Neural cell (in vitro differentiated cells): ENCODE data around the gene DLGAP4. TPM values are rescaled to one million over a fixed set of nuclear protein-coding genes. Genes with fewer than 3 reads are reported as not detected.

Experiments
- H2AFZ ChIP-seq: fragments of 200-600, 300-800 bp; sonication (generic), shearing (Covaris generic); 2 replicates; pipeline ENCODE4 v1.6.0; 2014; ENCODE audit warnings: low read depth, mild to moderate bottlenecking, antibody characterized with exemption, low read length, moderate library complexity
- H3F3A ChIP-seq: fragments of 200-600 bp; shearing (Covaris generic); 2 replicates; pipeline ENCODE4 v1.6.1; 2016; ENCODE audit warnings: mild to moderate bottlenecking, moderate library complexity, mixed read lengths, antibody characterized with exemption, low read length; ENCODE audit not compliant: insufficient read depth, poor library complexity, severe bottlenecking
- H3K27ac ChIP-seq: fragments of 200-600, 300-800 bp; sonication (generic), shearing (Covaris generic); 2 replicates; pipeline ENCODE4 v1.5.1; 2014; ENCODE audit warnings: mild to moderate bottlenecking, low read length, moderate library complexity
- H3K27me3 ChIP-seq: fragments of 300-800, 200-600 bp; sonication (generic), shearing (Covaris generic); 2 replicates; pipeline ENCODE4 v1.6.0; 2014; ENCODE audit warnings: mild to moderate bottlenecking, low read depth, low read length, moderate library complexity; ENCODE audit not compliant: insufficient read depth
- H3K36me3 ChIP-seq: fragments of 300-800, 200-600 bp; sonication (generic), shearing (Covaris generic); 2 replicates; pipeline ENCODE4 v1.5.1; 2014; ENCODE audit warnings: mild to moderate bottlenecking, antibody characterized with exemption, low read length, moderate library complexity; ENCODE audit not compliant: insufficient read depth
- H3K4me2 ChIP-seq: fragments of 300-800, 200-600 bp; sonication (generic), shearing (Covaris generic); 2 replicates; pipeline ENCODE4 v1.6.0; 2014; ENCODE audit warnings: mild to moderate bottlenecking, low read length
- H3K4me3 ChIP-seq: fragments of 300-800, 200-600 bp; sonication (generic), shearing (Covaris generic); 2 replicates; pipeline ENCODE4 v1.5.1; 2014; ENCODE audit warnings: mild to moderate bottlenecking, low read length, moderate library complexity
- H3K79me2 ChIP-seq: fragments of 200-600 bp; shearing (Covaris generic); replicated peaks from 2 replicates; pipeline ENCODE4 v1.6.0; 2014; ENCODE audit warnings: mild to moderate bottlenecking, low read length, moderate library complexity; ENCODE audit not compliant: insufficient read depth
- H3K9ac ChIP-seq: fragments of 300-800, 200-600 bp; sonication (generic), shearing (Covaris generic); 2 replicates; pipeline ENCODE4 v1.6.1; 2016; ENCODE audit warnings: mild to moderate bottlenecking, low read length, mixed read lengths
- H3K9me2 ChIP-seq: fragments of 200-600 bp; shearing (Covaris generic); 2 replicates; pipeline ENCODE4 v1.6.1; 2016; ENCODE audit warnings: mild to moderate bottlenecking, low read length, mixed read lengths; ENCODE audit not compliant: insufficient read depth
- H3K9me3 ChIP-seq: fragments of 200-600, 300-800 bp; sonication (generic), shearing (Covaris generic); 2 replicates; pipeline ENCODE4 v1.6.1; 2016; ENCODE audit warnings: mild to moderate bottlenecking, mixed run types, low read length, moderate library complexity, mixed read lengths
- H4K20me1 ChIP-seq: fragments of 200-600 bp; shearing (Covaris generic); 2 replicates; pipeline ENCODE4 v1.6.1; 2016; ENCODE audit warnings: mild to moderate bottlenecking, mixed run types; ENCODE audit not compliant: insufficient read depth
- EP300 ChIP-seq: fragments of 450-650 bp; conservative IDR thresholded peaks from 2 replicates; pipeline ENCODE4 v1.6.1; 2014; ENCODE audit warnings: antibody characterized with exemption, mild to moderate bottlenecking, moderate library complexity; ENCODE audit not compliant: poor library complexity, severe bottlenecking
- EZH2 ChIP-seq: fragments of 200-600, 300-800 bp; shearing (Covaris generic), sonication (generic); IDR thresholded peaks from 2 replicates; pipeline ENCODE4 v1.6.1; 2014; ENCODE audit warnings: antibody characterized with exemption, low read length, borderline replicate concordance, mild to moderate bottlenecking; ENCODE audit not compliant: insufficient read depth, poor library complexity, severe bottlenecking
- MXI1 ChIP-seq: fragments of 450-650 bp; conservative IDR thresholded peaks from 2 replicates; pipeline ENCODE4 v1.6.1; 2014; ENCODE audit warnings: antibody characterized with exemption, mild to moderate bottlenecking; ENCODE audit not compliant: poor library complexity, severe bottlenecking
- POLR2AphosphoS5 ChIP-seq: IDR thresholded peaks from 2 replicates; pipeline ENCODE4 v1.6.1; 2012
- RAD21 ChIP-seq: fragments of 450-650 bp; conservative IDR thresholded peaks from 2 replicates; pipeline ENCODE4 v1.6.1; 2014; ENCODE audit warnings: antibody characterized with exemption, mild to moderate bottlenecking, moderate library complexity
- SMC3 ChIP-seq: fragments of 450-650 bp; conservative IDR thresholded peaks from 2 replicates; pipeline ENCODE4 v1.6.1; 2014; ENCODE audit warnings: antibody characterized with exemption, mild to moderate bottlenecking, moderate library complexity; ENCODE audit not compliant: poor library complexity
- TAF1 ChIP-seq: IDR thresholded peaks from 2 replicates; pipeline ENCODE4 v1.6.1; 2012; ENCODE audit warnings: low read depth
- polyA plus RNA-seq: library from polyadenylated mRNA; depleted of rRNA; stranded (reverse); fragments of >200 nt; gene quantifications from 2 replicates; pipeline ENCODE4 v1.2.3, GENCODE V29; 2014
- TF ChIP-seq, protein P1 (sequence below): IDR thresholded peaks from 2 replicates; pipeline ENCODE4 v1.6.1; 2012; ENCODE audit warnings: borderline replicate concordance
- TF ChIP-seq, protein P2 (sequence below): fragments of 450-650 bp; IDR thresholded peaks from 2 replicates; pipeline ENCODE4 v1.5.1; 2014; ENCODE audit warnings: antibody characterized with exemption, mild to moderate bottlenecking, moderate library complexity; ENCODE audit not compliant: poor library complexity, severe bottlenecking

The DLGAP4 gene
- polyA plus RNA-seq, 1 donor from 2014 or later = 31.2 TPM

DNA sequence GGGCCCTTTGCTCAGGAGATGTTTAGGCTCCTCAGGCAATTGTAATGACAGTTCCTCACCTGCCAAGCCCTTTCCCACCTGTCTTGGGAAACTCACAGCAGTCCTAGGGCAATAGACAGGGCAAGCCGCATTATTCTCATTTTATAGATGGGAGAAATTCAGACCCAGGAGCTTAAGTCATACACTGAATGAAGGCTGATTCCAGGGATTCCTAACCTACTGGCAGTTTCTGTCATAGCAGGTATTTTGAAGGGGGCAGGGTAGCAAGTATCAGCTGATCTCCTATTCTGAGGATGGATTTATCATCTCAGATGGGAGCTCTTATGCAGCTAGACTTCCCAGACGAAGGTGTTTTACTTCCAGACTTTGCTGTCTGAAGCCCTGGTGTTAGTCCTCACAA, 173.8 kb downstream of the DLGAP4 start:
- peaks cover 59% of the 10 kb centered on the region for H4K20me1 ChIP-seq
- H3K9ac ChIP-seq = no peak overlapping the region
- TF ChIP-seq, protein P1, sequence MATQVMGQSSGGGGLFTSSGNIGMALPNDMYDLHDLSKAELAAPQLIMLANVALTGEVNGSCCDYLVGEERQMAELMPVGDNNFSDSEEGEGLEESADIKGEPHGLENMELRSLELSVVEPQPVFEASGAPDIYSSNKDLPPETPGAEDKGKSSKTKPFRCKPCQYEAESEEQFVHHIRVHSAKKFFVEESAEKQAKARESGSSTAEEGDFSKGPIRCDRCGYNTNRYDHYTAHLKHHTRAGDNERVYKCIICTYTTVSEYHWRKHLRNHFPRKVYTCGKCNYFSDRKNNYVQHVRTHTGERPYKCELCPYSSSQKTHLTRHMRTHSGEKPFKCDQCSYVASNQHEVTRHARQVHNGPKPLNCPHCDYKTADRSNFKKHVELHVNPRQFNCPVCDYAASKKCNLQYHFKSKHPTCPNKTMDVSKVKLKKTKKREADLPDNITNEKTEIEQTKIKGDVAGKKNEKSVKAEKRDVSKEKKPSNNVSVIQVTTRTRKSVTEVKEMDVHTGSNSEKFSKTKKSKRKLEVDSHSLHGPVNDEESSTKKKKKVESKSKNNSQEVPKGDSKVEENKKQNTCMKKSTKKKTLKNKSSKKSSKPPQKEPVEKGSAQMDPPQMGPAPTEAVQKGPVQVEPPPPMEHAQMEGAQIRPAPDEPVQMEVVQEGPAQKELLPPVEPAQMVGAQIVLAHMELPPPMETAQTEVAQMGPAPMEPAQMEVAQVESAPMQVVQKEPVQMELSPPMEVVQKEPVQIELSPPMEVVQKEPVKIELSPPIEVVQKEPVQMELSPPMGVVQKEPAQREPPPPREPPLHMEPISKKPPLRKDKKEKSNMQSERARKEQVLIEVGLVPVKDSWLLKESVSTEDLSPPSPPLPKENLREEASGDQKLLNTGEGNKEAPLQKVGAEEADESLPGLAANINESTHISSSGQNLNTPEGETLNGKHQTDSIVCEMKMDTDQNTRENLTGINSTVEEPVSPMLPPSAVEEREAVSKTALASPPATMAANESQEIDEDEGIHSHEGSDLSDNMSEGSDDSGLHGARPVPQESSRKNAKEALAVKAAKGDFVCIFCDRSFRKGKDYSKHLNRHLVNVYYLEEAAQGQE = no peak
- no peak for TF ChIP-seq EZH2
- no peak for TF ChIP-seq POLR2AphosphoS5
- TF ChIP-seq MXI1 = no peak
- TF ChIP-seq TAF1 = no peak
- TF ChIP-seq RAD21 = no peak
- TF ChIP-seq EP300 = no peak
- H2AFZ ChIP-seq = no peak overlapping the region
- H3K4me3 ChIP-seq = no peak overlapping the region
- no peak overlapping the region for H3K4me2 ChIP-seq
- no peaks in the 10 kb centered on the region for H3K27me3 ChIP-seq
- peaks cover 76% of the 10 kb centered on the region for H3K79me2 ChIP-seq
- no peaks in the 10 kb centered on the region for H3K36me3 ChIP-seq
- H3K27ac ChIP-seq = no peak overlapping the region
- H3K9me3 ChIP-seq = no peaks in the 10 kb centered on the region
- H3F3A ChIP-seq = no peaks in the 10 kb centered on the region
- H3K9me2 ChIP-seq = no peaks in the 10 kb centered on the region

DNA sequence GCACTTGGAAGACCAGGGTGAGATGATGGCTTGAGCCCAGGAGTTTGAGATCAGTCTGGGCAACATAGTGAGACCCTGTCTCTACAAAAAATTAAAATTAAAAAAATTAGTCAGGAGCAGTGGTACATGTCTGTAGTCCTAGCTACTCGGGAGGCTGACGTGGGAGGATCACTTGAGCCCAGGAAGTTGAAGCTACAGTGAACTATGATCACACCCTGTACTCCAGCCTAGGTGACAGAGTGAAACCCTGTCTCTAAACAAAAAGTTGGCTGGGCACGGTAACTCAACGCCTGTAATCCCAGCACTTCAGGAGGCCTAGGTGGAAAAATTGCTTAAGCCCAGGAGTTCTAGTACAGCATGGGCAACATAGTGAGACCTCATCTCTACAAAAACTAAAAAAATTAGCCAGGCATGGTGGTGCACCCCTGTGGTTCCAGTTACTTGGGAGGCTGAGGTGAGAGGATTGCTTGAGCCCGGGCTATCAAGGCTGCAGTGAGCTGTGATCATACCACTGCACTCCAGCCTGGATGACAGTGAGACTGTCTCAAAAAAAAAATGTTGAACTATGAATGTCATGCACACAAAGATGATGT, 174.4 kb downstream of the DLGAP4 start:
- H3F3A ChIP-seq = no peaks in the 10 kb centered on the region
- no peak overlapping the region for H3K9ac ChIP-seq
- no peak overlapping the region for H3K4me2 ChIP-seq
- H3K27me3 ChIP-seq = no peaks in the 10 kb centered on the region
- H3K9me2 ChIP-seq = no peaks in the 10 kb centered on the region
- no peak for TF ChIP-seq SMC3
- no peak for TF ChIP-seq TAF1
- TF ChIP-seq EP300 = no peak
- TF ChIP-seq EZH2 = no peak
- no peak for TF ChIP-seq POLR2AphosphoS5
- no peak for TF ChIP-seq MXI1
- no peaks in the 10 kb centered on the region for H3K36me3 ChIP-seq
- H3K9me3 ChIP-seq = no peaks in the 10 kb centered on the region
- no peak overlapping the region for H2AFZ ChIP-seq
- H3K27ac ChIP-seq = no peak overlapping the region
- H3K4me3 ChIP-seq = no peak overlapping the region
- H4K20me1 ChIP-seq = peaks cover 63% of the 10 kb centered on the region
- H3K79me2 ChIP-seq = peaks cover 82% of the 10 kb centered on the region

DNA sequence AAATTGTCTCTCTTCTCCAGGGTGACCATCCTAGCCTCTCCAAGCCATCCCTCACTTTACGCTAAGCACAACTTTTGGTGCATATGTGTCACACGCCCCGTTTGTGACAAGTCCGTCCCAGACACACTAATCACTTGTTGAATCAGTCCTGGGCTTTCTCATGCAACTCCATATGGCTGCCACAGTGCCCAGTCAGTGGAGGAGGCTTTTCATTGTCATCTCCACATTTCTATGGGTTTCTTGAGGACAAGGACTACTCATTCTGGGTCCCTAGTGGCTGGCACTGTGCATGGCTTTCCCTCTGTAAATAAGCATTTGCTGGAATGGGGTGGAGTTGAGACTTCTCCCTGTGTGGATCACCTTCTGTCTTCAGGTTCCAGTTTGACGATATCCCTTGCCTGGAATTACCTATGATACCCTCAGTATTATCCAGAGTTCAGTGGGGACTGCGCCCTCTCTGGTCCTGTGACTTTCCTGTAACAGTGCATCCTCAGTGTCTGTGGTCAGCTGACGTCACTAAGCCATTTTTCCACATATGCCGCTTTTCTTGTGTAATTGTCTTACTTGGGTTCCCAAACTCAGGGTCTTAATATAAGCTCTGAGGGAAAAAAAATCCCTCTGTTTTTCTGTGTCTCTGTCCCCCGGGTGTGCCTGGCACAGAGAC, 175.4 kb downstream of the DLGAP4 start:
- TF ChIP-seq, protein P2, sequence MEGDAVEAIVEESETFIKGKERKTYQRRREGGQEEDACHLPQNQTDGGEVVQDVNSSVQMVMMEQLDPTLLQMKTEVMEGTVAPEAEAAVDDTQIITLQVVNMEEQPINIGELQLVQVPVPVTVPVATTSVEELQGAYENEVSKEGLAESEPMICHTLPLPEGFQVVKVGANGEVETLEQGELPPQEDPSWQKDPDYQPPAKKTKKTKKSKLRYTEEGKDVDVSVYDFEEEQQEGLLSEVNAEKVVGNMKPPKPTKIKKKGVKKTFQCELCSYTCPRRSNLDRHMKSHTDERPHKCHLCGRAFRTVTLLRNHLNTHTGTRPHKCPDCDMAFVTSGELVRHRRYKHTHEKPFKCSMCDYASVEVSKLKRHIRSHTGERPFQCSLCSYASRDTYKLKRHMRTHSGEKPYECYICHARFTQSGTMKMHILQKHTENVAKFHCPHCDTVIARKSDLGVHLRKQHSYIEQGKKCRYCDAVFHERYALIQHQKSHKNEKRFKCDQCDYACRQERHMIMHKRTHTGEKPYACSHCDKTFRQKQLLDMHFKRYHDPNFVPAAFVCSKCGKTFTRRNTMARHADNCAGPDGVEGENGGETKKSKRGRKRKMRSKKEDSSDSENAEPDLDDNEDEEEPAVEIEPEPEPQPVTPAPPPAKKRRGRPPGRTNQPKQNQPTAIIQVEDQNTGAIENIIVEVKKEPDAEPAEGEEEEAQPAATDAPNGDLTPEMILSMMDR = no peak
- TF ChIP-seq SMC3 (no peak), EZH2 (no peak), RAD21 (no peak), MXI1 (no peak), TAF1 (no peak), POLR2AphosphoS5 (no peak)
- TF ChIP-seq, protein P1 = no peak
- Histone ChIP-seq H2AFZ (no peak overlapping the region), H3K9ac (no peak overlapping the region), H3K4me3 (no peak overlapping the region), H3K36me3 (no peaks in the 10 kb centered on the region), H4K20me1 (peaks cover 63% of the 10 kb centered on the region), H3K9me2 (no peaks in the 10 kb centered on the region), H3K4me2 (no peak overlapping the region), H3K27me3 (no peaks in the 10 kb centered on the region), H3K9me3 (no peaks in the 10 kb centered on the region), H3K27ac (no peak overlapping the region), H3F3A (no peaks in the 10 kb centered on the region), H3K79me2 (peaks cover 89% of the 10 kb centered on the region)
